GM19395 (cell line): Measurements from ENCODE around the gene NFIX.

Experiments used
- ATAC-seq: cut with Tn5 transposase; IDR thresholded peaks from one replicate; pipeline ENCODE4 v1.9.1; 2021; ENCODE audit warnings: mild to moderate bottlenecking, moderate library complexity; ENCODE audit not compliant: unreplicated experiment

The NFIX gene

DNA sequence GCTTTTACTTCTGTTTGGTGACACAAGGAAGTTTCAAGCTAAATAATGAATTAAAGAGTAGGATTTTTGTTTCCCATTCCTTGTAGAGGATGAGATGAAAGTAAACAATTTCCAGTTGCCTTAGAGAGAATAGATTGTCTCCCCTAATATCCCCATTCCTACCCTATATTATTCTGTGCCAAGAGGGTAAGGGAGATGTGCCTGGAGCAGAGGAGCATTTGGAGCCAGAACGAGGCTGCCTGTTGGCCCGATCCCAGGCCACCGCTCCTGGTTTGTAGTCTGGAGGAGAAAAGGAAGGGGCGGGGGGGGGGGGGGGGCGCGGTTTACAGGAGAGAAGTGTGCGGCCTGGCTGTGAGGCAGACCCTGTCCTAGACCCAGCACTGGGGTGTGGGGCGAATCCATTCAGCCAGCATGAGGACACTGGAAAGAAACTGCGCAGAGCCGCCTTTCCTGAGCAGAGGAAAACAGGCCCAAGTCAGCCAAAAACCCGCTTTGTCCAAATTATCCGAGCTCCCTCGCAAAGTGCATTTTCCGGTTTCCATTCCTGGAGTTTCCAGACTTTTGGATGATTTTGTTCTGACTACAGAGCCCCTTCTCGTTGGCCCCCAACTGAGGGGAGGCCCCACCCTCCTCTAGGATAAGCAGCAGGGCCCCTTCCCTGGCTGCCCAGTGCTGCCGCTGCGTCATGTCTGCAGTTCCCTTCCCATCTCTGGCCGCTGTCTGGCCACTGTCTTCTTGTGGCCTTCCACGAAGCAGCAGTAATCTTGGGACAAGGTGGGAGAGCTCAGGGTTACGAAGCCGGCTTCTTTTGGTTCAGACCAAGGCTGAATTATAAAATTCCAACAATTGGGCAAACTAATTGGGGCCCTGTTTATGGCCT is 23.0 kb downstream of the NFIX start:
- ATAC-seq: no peak

DNA sequence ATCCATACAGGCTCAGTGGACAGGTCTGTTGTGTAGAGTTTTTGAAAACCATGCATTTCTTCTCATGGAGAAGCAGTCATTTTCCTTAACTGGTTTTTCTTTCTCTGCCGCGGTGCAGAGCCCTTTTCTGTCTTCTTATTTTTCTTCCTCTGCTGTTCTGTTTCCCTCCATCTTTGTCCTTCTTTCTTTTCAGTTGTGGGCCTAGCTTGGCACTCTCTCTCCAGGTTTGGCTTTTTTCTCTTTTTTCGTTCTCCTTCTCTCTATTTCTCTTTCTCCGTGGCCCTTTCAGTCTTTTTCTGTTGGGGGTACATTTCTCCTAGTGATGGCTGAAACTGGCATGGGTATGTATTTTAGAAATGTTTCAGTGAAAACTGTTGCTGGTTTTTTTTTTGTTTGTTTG is 24.1 kb downstream of the NFIX start:
- no peak for ATAC-seq

DNA sequence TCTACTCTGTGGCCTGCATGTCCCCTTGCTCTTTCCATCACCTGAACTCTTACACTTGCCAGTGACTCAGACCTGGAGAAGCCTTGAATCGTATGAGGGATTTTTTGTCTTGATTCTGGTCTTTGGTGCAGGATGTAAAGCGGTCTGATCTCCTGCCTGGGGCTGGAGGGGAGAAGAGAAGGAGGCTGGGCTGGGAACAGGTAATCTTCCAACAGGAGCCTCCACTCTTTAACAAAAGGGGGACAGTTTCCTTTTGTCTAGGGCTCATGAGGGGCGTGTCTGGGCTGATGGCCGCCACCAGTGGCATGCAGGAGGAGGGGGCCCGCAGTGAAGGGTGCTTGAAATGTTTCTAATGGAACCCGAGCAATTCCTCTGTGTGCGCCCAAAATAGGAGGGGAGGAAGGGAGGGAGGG is 24.7 kb downstream of the NFIX start:
- ATAC-seq: no peak

DNA sequence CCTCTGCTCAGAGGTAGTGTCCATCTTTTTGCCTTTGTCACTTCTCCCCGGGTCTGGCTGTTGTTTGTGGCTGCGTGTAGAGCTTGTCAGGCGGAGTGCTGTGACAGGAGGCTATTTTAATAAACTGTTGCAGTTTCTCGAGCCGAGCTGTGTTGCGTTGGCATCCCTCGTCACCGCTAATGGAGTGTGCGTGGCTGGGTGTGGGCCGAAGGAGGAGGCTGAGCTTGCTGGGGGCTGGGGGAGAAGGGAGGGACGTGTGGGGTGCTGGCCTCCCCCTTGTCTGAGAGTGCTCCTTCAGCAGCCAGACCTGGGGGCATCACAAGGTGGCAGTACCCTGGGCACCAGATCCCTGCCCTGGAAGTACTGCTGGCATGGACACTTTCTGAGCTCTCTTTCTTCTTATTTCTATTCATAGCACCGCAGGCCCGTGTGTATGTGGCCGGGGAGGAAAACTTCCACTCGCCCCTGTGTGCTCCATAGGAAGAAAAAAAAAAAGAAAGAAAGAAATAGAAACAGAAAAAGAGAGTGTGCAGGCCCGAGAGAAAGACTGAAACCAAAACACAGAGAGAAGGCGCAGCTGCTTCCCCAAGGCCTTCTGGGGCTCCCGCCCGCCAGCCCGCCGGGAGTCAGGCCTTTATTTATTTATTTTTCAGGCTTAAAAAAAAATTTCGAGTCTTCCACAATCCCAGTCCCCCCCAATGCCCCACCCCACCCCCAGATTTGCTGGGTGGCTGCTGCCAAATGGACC is 27.0 kb downstream of the NFIX start:
- no peak for ATAC-seq

DNA sequence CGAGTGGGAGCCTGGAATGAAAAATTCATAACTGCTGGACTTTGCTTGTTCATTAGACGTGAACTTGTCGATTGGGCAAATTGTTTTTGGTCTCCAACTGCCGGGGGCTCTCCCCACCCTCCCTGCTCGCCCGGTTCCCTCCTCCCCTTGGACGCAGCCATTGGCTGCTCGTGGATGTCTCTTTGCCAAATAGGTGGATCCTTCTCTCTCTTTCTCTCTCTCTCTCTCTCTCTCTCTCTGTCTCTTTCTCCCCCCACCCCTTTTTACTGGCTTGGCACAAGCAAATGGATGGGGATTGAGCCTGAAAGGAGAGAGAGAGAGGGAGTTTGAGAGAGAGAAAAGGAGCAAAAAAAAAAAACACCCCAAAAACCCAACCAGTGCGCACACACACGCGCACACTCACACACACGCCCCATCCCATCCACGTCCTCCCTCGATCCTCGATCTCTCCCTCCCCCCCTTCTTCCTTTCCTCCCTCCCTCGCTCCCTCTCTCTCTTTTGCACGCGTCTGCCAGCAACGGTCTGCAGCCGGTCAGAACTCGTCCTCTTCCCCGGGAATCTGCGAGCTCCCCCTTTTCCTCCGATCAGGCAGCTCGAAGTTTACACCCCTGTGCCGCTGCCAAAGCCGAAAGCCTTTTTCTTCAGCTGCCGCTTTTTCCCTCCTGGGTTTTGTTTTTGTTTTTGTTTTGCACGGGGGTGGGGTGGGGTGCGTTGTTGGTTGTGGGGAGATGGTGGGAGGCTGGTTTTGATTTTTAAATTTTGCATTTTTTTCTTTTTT is 27.8 kb downstream of the NFIX start:
- ATAC-seq: no peak

DNA sequence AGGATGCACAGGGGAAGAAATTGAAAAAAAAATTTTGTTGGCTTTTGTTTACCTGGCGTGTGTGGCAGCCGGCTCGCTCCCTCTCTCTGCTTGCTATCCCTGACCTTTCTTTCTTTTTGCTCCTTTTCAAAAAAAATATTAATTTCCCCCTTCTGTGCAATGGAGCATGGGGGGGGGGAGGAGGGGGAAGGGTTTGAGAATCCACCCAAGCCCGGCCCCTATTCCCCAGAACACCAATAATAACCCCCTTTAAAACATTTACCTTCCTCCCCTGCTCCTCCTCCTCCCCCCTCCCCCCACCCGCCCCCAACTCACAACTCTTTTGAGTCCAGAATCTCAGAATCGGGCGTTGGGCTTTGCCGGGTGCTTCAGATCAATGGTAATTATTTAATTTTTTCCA is 28.4 kb downstream of the NFIX start:
- no peak for ATAC-seq

DNA sequence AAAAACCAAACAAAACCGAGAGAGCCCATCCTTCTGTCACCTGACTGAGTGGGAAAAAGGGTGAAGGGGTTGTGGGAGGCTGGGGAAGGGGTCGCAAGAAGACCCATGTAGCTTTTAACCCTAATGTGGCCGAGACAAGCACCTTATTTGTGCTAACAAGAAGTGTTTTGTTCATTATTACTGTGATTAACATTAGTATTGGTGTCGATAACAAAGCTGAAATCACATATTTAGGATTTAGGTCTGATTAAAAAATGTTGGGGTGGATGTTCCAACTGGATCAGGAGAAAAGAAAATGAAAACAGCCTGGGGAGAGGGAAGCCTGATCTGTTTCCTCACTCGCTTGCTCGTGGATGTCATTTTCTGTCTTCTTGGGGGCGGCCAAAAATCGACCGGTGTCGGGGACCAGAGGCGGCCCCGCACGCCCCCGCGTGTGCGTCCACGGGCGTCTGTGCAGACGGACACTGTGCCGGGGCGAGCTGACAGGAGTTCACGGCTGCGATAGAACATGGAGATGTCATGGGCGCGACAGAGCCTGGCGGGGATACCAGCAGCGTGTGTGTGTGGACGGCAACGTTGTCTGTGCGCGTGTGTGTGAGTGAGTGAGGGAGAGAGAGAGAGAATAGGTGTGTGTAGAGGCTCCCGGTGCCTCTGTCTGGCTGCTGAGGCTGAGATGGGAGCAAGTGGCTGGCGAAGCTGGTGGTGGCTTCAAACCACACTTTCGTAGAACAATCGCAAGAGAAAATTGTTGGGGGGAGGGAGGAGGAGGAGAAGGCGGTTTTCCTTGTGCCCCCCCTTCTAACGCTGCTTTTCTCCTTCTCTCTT is 29.1 kb downstream of the NFIX start:
- ATAC-seq: no peak

DNA sequence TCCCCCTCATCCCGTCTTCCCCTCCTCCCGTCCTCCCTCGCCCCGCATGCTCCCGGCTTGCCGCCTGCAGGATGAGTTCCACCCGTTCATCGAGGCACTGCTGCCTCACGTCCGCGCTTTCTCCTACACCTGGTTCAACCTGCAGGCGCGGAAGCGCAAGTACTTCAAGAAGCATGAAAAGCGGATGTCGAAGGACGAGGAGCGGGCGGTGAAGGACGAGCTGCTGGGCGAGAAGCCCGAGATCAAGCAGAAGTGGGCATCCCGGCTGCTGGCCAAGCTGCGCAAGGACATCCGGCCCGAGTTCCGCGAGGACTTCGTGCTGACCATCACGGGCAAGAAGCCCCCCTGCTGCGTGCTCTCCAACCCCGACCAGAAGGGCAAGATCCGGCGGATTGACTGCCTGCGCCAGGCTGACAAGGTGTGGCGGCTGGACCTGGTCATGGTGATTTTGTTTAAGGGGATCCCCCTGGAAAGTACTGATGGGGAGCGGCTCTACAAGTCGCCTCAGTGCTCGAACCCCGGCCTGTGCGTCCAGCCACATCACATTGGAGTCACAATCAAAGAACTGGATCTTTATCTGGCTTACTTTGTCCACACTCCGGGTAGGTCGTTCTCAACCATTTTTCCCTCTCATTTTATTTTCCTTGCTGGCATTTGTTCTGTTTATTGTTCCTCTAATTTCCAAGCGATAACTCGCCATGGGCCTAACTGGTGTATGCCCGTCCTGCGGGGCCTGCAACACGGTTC is 29.8 kb downstream of the NFIX start:
- no peak for ATAC-seq

DNA sequence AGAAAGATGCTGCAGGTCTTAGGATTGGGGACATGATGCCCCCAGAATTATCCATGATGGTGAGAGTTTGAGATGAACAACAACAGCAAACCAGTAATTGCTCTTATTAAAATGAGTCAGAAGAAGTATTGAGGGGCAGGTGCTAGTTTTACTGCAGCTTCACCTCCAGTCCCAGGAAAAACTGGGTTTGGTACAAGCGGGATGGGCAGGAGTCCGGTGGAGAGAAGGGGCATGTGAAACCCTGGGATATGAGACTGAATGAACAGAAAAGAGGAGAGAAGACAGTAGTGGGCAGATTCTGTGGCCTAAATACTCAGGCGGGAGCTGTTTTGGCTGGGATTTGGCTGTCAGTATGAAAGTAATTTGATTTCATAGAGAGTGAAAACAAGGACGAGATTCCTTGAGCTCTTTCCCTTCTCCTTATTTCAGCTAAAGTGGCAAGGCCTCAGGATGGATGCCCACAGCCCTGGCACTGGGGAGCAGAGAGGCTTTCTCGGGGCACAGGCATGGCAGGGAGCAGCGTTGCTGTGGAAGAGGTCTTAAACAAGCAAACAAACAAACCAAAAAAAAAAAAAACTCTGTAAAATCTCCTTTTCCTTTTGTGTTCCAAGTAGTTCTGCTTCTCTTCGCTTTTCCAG is 30.7 kb downstream of the NFIX start:
- ATAC-seq: no peak

DNA sequence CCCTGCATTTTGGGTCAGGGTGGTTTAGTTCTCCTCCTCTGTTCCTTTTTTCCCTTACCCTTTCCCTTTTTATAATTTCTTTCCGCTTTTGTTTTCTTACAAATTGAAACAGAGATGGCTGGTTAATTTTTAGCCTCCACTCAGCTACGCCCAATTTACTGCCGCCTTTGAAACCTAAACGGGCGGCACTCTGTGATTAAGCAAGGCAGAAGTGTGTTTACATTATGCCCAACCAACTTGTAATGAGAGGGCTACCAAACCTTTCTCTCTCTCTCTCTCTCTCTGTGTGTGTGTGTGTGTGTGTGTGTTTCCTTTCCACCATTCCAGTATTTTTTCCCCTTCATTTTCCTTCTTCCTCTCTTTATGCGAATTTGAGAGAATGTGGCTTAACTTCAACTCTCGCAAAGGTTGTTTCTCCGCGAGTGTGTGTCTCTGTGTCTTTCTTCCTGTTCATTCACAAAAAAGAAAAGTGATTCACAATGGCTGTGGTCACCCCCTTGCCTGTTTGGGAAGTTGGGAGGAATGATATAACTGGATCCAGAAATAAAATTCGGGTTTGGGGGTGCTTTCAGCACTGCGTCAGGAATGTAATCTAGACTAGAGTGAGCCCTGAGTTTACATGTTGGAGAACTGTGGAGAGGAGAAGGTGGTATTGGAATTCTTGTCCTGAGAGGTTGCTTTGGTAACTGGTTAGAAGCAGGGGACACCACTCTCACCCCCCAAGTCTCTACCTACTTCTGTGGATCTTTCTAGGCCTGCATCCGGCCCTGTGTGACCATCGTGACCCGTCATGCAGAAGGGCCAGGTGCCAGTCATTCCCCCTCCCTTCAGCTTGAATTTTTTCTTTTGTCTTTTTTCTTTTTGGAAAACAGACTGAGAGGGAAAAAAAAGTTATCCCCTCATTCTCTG is 31.4 kb downstream of the NFIX start:
- no peak for ATAC-seq

DNA sequence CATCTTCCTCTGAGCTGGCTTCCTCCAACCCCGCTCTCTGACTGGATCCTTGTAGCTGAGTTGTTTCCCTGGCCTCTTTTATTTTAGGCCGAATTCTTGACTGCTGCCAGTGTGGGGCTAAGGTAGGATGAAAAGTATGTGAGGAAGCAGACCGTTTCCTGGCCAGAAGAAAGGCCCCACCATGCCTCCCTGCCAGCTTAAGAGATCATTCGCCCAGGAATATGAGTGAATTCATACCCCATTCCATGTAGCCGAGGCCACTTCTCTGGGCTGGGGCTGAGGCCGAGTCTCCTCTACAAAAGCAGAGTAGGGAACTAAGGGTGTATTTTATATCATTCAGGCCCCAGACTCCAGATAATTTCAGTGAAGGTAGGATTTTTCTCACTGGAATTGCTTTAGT is 32.3 kb downstream of the NFIX start:
- ATAC-seq: no peak

DNA sequence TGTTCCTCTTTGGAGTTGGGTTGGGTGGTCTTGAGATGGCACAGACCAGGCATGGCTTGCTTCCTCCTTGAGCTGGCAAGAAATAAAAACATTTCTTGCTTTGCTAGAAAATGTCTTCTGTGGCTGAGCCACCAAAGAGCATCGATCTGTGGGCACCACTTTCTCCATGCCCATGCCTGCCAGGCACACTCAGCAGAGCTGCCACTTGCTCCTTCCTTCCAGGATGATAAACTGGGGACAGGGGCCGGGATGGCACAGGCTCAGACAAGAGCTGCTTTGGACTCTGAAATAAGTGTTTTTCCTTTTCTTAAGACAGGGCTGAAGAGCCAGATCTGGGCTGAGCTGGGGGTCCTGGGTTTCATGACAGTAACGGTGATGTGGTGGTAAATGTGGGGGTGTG is 32.8 kb downstream of the NFIX start:
- no peak for ATAC-seq

DNA sequence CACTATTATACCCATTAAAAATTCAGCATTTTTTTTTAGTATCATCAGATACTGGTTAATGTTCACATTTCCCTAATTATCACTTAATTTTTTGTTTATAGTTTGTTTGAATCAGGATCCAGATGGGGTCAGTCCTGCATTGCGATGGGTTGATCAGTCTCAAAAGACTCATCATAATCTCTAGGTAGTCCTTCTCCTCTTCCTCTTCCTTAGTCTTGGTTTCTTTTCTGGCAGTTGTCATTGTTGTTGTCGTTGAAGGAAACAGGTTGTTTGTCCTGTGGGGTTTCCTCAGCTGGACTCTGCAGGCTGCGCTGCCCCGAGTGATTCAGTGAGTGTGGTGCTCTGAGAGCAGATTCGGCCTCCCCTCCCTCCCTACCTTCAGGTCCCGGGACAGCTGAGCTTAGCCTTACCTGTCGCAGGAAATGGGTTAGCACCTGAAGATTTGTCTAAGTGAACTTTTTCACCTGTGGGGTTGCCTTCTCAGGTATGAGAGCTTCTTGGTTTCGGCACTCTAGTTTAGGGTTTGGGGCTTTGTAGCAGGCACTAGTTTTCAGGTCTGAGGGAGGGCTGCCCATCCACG is 34.1 kb downstream of the NFIX start:
- ATAC-seq: no peak

DNA sequence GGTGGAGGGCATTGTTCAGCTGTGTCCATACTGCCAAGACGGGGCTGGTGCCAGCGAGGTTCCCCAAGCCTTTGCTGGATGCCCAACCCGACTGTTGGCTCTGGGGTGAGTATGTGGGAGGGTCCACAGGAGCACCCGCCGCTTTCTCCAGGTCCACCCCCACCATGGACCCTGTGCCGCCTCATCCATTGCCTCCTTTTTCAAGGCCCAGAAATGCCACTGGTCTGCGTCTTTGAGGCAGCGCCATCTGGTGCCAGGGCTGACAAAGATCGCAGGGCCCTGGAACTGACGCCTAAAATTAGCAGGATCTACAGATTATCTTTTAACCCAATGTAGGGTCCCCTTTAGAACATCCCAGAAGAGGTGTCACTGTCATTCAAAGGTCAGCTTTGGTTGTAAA is 34.6 kb downstream of the NFIX start:
- ATAC-seq: no peak

DNA sequence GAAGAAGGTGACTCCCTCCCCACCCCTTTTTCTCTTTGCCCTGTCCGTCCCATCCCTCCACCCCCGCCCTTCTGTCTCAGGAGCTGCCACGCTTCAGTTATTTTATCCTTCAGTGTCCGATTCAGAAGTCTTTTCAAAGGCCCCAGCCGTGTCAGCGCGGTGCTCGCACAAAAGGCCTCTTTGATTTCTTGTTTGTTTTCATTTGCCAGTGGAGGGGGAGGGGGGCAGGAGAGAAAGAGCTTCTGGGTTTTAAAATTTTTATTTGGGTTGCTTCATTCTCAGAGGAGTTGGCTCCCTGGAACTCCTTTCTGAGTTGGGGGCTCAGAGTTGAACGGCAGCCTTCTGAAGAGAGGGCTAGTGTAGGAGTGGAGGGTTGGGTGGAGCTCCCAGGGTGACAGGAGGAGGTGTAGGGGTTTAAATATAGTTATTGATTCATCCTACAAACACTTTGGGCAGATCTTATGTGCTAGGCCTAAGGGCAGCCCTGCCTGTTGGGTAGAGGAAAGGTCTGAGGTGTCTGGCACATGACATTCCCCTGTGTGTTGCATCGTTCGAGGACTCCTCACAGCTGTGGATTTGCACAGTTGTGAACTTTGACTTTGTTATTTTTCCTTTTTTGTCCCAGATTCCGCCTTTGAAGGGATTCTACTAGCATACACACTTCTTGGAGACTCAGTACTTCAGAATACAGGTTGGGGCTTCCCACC is 36.8 kb downstream of the NFIX start:
- no peak for ATAC-seq

DNA sequence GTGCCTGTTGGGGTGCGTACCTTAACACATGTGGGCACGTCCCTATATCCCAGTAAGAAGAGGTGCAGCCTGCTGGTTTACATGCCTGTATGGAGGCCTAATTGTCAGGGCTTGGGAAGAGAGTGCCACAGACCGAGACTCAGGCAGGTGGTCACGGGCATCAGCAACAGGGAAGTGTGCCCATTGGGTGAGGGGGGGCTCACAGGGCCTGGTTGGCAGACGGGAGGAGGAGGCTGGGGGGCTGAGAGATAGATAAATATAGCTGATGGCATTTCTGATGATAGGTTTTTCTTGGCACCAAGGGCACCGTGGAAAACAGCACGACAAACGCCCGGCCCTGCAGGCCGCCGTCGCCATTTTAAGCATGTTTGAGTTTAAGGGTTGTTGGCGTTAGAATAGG is 37.6 kb downstream of the NFIX start:
- no peak for ATAC-seq

DNA sequence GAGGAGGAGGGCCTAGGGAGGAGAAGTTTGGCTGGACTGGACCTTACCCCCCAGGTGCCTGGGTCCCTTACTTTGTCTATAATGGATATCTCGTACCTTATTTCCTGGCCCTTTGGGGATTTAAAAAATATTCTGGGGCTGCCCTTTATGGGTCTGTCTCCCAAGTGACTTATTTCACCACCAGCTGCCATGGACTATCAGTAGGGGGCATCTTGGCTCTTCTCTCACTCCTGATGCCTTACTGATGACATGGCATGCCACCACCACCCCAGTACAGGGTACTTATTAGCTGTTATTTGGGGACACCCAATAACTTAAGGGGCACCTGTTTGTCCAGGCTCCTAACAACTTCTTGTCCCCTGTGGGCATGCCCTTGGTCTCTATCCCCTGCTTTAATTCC is 38.0 kb downstream of the NFIX start:
- no peak for ATAC-seq
